MCF 10A (cell line): Measurements from ENCODE around the gene AIG1. TPM values are rescaled to one million over a fixed set of nuclear protein-coding genes. Genes with fewer than 3 reads are reported as not detected.
A peak's percentile ranks its signal among the peaks of the same experiment; 100 is the strongest.
"Not testable (repeated sequence)": the region's sequence is repeated elsewhere in the genome, so short reads cannot be mapped to it uniquely, and the experiment has no call there.

Source experiments
- BruUV-seq: library from RNA; stranded (reverse); fragments of 400-500 nt; replicated peaks from 2 replicates; lab custom pipeline; 2021; lab: Mats Ljungman, UMichigan
- CTCF ChIA-PET: fragments of 300-600 bp; sonication (Branson Sonifier 250); formaldehyde crosslinking; extraction: SDS; loops from one replicate; lab custom pipeline; 2021; ENCODE audit warnings: antibody characterized with exemption, inconsistent platforms; lab: Yijun Ruan, JAX
- POLR2A ChIA-PET: fragments of 300-600, 350-650 bp; sonication (Branson Sonifier 250); formaldehyde crosslinking; extraction: SDS; loops from one replicate; lab custom pipeline; 2020; ENCODE audit warnings: antibody characterized with exemption, inconsistent platforms; lab: Yijun Ruan, JAX
- DNase-seq: peaks from one replicate; pipeline ENCODE4 v3.0.0-alpha.2; 2018; ENCODE audit not compliant: unreplicated experiment
- H3K27ac Mint-ChIP-seq: one replicate; pipeline ENCODE4 v1.8.0; 2022; ENCODE audit warnings: mild to moderate bottlenecking, low read depth, mixed read lengths; ENCODE audit not compliant: unreplicated experiment
- H3K27me3 Mint-ChIP-seq: one replicate; pipeline ENCODE4 v1.8.0; 2022; ENCODE audit warnings: mixed read lengths; ENCODE audit not compliant: insufficient read depth, unreplicated experiment
- H3K36me3 Mint-ChIP-seq: one replicate; pipeline ENCODE4 v1.8.0; 2022; ENCODE audit warnings: mild to moderate bottlenecking, moderate library complexity, mixed read lengths; ENCODE audit not compliant: insufficient read depth, unreplicated experiment
- H3K4me1 Mint-ChIP-seq: one replicate; pipeline ENCODE4 v1.8.0; 2022; ENCODE audit warnings: mixed read lengths; ENCODE audit not compliant: insufficient read depth, unreplicated experiment
- H3K4me3 Mint-ChIP-seq: one replicate; pipeline ENCODE4 v1.8.0; 2022; ENCODE audit warnings: mild to moderate bottlenecking, moderate library complexity, mixed read lengths; ENCODE audit not compliant: unreplicated experiment
- H3K9me3 Mint-ChIP-seq: one replicate; pipeline ENCODE4 v1.8.0; 2022; ENCODE audit warnings: mixed read lengths; ENCODE audit not compliant: unreplicated experiment
- intact Hi-C: fragments of 100-400 bp; cut with micrococcal nuclease; formaldehyde crosslinking; loops from 2 replicates; pipeline ENCODE4 v1.14.1; 2022
- total RNA-seq: library from RNA; stranded (reverse); gene quantifications from 2 replicates; pipeline ENCODE4 v1.2.3, GENCODE V29; 2022
- TF ChIP-seq, protein P1 (sequence below): fragments of 200-600 bp; IDR thresholded peaks from one replicate; pipeline ENCODE4 v1.8.0; 2022; ENCODE audit warnings: antibody characterized with exemption, mild to moderate bottlenecking; ENCODE audit not compliant: unreplicated experiment

The AIG1 gene
- total RNA-seq, 1 experiment from 2014 or later = 106 TPM

DNA sequence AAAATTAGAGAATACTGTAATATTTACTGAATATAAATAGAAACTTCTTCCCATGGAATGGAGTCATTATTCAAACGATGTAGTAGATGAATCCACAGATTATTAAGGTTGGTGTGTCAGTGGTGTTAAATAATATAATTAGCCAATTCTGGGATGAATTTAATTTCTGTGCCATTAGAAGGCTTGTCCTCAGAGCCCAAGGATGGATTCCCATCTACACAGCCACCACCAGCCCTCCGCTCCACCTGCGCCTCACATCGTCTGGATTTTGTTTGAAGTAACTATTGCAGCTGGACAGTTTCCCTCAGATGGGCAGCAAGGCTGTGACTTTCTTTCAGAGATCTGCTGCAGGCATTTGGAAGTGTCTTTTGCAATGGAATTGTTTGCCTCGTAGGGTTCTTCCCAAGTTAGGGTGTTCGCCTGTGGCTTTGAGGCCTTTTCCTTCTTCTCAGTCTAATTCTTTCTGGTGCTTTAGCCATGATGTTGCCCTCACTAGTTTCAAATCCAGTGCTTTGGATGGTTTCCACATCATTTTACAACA lies 104.7 kb downstream of the AIG1 start:
- intact Hi-C loops = no loop called here
- H3K36me3 Mint-ChIP-seq = peaks cover 18% of the 10 kb centered on the region
- peaks cover 9% of the 10 kb centered on the region for H3K4me1 Mint-ChIP-seq
- POLR2A ChIA-PET = interaction anchor here (0.8 to 1.6 kb wide), 2 partner anchors 160 to 173 kb away, joined by 3 to 5 read pairs; no protein-coding TSS in a partner anchor
- H3K4me3 Mint-ChIP-seq = no peak overlapping the region
- BruUV-seq = no TSS peak
- no peak for DNase-seq
- TF ChIP-seq, protein P1, sequence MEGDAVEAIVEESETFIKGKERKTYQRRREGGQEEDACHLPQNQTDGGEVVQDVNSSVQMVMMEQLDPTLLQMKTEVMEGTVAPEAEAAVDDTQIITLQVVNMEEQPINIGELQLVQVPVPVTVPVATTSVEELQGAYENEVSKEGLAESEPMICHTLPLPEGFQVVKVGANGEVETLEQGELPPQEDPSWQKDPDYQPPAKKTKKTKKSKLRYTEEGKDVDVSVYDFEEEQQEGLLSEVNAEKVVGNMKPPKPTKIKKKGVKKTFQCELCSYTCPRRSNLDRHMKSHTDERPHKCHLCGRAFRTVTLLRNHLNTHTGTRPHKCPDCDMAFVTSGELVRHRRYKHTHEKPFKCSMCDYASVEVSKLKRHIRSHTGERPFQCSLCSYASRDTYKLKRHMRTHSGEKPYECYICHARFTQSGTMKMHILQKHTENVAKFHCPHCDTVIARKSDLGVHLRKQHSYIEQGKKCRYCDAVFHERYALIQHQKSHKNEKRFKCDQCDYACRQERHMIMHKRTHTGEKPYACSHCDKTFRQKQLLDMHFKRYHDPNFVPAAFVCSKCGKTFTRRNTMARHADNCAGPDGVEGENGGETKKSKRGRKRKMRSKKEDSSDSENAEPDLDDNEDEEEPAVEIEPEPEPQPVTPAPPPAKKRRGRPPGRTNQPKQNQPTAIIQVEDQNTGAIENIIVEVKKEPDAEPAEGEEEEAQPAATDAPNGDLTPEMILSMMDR = no peak
- H3K27ac Mint-ChIP-seq = no peak overlapping the region
- H3K27me3 Mint-ChIP-seq = no peaks in the 10 kb centered on the region
- no peaks in the 10 kb centered on the region for H3K9me3 Mint-ChIP-seq
- CTCF ChIA-PET = interaction anchor here (0.6 kb wide), 1 partner anchor 137 kb away, joined by 3 read pairs; no protein-coding TSS in a partner anchor

DNA sequence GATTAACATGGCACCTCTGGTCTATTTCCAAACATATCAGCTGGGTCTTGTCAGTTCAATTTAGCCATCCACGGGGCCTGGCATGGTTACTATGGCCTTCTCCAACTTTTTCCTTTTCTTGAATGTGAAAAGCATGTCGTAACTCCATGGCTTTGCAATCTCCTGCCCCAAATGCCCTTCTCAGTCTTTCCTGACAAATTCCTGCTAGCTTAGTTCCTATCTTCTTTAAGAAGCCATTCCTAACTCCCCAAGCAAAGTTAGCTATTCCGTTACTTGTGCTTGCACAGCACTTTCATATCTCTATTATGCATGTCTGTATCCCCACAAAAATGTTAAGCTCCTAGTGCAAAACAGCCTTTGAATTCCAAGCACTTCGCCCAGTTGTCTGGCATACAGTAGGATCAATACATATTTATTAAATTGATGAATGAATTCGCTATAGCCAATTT lies 105.6 kb downstream of the AIG1 start:
- TF ChIP-seq, protein P1 = no peak
- Mint-ChIP-seq H3K27ac (no peak overlapping the region), H3K36me3 (peaks cover 26% of the 10 kb centered on the region), H3K4me3 (no peak overlapping the region), H3K9me3 (no peaks in the 10 kb centered on the region), H3K4me1 (peaks cover 15% of the 10 kb centered on the region), H3K27me3 (no peaks in the 10 kb centered on the region)
- ChIA-PET POLR2A (interaction anchor here (0.8 to 1.6 kb wide), 4 partner anchors 160 to 261 kb away, joined by 3 to 5 read pairs (median 4); no protein-coding TSS in a partner anchor), CTCF (interaction anchor here (0.6 to 1.1 kb wide), 4 partner anchors 9 to 261 kb away, joined by 3 to 4 read pairs (median 4); no protein-coding TSS in a partner anchor)
- BruUV-seq = no TSS peak
- intact Hi-C loops = no loop called here
- no peak for DNase-seq

DNA sequence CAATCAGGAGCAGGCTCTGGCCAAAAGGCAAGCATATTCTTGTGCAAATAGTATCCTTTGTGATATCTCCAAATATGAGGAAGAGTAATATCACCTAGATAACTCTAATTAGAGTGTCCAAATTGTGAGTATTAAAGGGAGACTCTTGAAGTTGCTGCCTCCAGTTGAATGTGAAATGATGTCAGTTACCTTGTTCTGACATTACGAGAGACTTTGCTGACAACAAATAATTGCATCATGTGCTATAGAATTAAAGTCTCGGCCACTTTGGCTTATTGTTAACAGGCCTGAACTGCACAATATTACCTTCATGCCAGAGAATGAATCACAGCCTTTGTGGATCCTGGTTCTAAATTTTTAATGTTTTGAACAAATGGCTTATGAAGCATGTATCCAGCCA lies 106.5 kb downstream of the AIG1 start:
- POLR2A ChIA-PET = interaction anchor here (0.6 to 1.6 kb wide), 4 partner anchors 159 to 260 kb away, joined by 3 to 5 read pairs (median 4); no protein-coding TSS in a partner anchor
- TF ChIP-seq, protein P1 = no peak
- Mint-ChIP-seq H3K36me3 (peaks cover 33% of the 10 kb centered on the region), H3K27ac (peak overlapping the region; percentile 42), H3K9me3 (no peaks in the 10 kb centered on the region), H3K27me3 (no peaks in the 10 kb centered on the region), H3K4me3 (no peak overlapping the region), H3K4me1 (peaks cover 15% of the 10 kb centered on the region)
- CTCF ChIA-PET = interaction anchor here (0.7 to 1.1 kb wide), 3 partner anchors 8 to 260 kb away, joined by 3 to 4 read pairs (median 4); no protein-coding TSS in a partner anchor
- DNase-seq = peak; percentile 34
- BruUV-seq = TSS peak; percentile 12
- intact Hi-C loops = no loop called here

DNA sequence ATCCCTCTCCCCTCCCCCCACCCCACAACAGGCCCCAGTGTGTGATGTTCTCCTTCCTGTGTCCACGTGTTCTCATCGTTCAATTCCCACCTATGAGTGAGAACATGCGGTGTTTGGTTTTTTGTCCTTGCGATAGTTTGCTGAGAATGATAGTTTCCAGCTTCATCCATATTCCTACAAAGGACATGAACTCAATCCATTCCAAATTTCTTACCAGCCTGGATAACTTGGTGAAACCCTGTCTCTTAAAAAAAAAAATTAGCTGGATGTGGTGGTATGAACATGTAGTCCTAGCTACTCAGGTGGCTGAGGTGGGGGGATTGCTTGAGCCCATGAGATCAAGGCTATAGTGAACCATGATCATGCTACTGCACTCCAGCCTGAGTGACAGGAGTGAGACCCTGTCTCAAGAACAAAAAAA lies 107.7 kb downstream of the AIG1 start:
- DNase-seq, BruUV-seq, H3K4me3 Mint-ChIP-seq, H3K9me3 Mint-ChIP-seq, intact Hi-C loops, H3K27me3 Mint-ChIP-seq, H3K27ac Mint-ChIP-seq: not testable (repeated sequence)
- CTCF ChIA-PET = interaction anchor here (0.6 to 0.9 kb wide), 3 partner anchors 8 to 23 kb away, joined by 3 read pairs; no protein-coding TSS in a partner anchor
- POLR2A ChIA-PET = interaction anchor here (1.1 to 1.2 kb wide), 2 partner anchors 40 to 56 kb away, joined by 3 read pairs; no protein-coding TSS in a partner anchor
- Mint-ChIP-seq H3K36me3 (peaks cover 39% of the 10 kb centered on the region), H3K4me1 (peaks cover 15% of the 10 kb centered on the region)
